H9 (cell line): ENCODE measurements around the gene FOXC2. TPM values are rescaled to one million over a fixed set of nuclear protein-coding genes. Genes with fewer than 3 reads are reported as not detected.

Source experiments
- DNase-seq: peaks from one replicate; pipeline ENCODE4 v3.0.0-alpha.2; 2017
- H2AFZ ChIP-seq: one replicate; pipeline ENCODE4 v1.6.1; 2013; ENCODE audit warnings: mild to moderate bottlenecking, low read length, control low read depth, moderate library complexity
- H2AK5ac ChIP-seq: 2 replicates; pipeline ENCODE4 v1.6.1; 2013; ENCODE audit warnings: low read length, control low read depth, mixed read lengths; ENCODE audit not compliant: insufficient read length
- H2BK120ac ChIP-seq: one replicate; pipeline ENCODE4 v1.6.1; 2013; ENCODE audit warnings: low read depth, mild to moderate bottlenecking, low read length, control low read depth, inconsistent platforms; ENCODE audit not compliant: poor library complexity, severe bottlenecking
- H2BK12ac ChIP-seq: 2 replicates; pipeline ENCODE4 v1.6.1; 2013; ENCODE audit warnings: low read length, control low read depth, mixed read lengths, low read depth; ENCODE audit not compliant: insufficient read length
- H2BK15ac ChIP-seq: 2 replicates; pipeline ENCODE4 v1.6.1; 2013; ENCODE audit warnings: low read depth, low read length, control low read depth
- H2BK20ac ChIP-seq: one replicate; pipeline ENCODE4 v1.6.1; 2013; ENCODE audit warnings: low read depth, mild to moderate bottlenecking, low read length, control low read depth, inconsistent platforms; ENCODE audit not compliant: poor library complexity, severe bottlenecking
- H2BK5ac ChIP-seq: 2 replicates; pipeline ENCODE4 v1.6.1; 2013; ENCODE audit warnings: low read length, control low read depth, mixed read lengths; ENCODE audit not compliant: insufficient read length
- H3K14ac ChIP-seq: 2 replicates; pipeline ENCODE4 v1.6.1; 2013; ENCODE audit warnings: low read length, control low read depth; ENCODE audit not compliant: insufficient read depth
- H3K18ac ChIP-seq: 2 replicates; pipeline ENCODE4 v1.6.1; 2013; ENCODE audit warnings: low read depth, mild to moderate bottlenecking, mixed read lengths, low read length, control low read depth; ENCODE audit not compliant: insufficient read length
- H3K23ac ChIP-seq: 2 replicates; pipeline ENCODE4 v1.6.1; 2013; ENCODE audit warnings: low read length, control low read depth, mixed read lengths, low read depth; ENCODE audit not compliant: insufficient read length
- H3K23me2 ChIP-seq: 2 replicates; pipeline ENCODE4 v1.6.1; 2013; ENCODE audit warnings: low read depth, mild to moderate bottlenecking, mixed read lengths, low read length, control low read depth; ENCODE audit not compliant: insufficient read length, poor library complexity, severe bottlenecking
- H3K27ac ChIP-seq: 2 replicates; pipeline ENCODE4 v1.5.1; 2013; ENCODE audit warnings: low read length, control low read depth, mixed read lengths, low read depth; ENCODE audit not compliant: insufficient read length
- H3K27me3 ChIP-seq: 2 replicates; pipeline ENCODE4 v1.6.1; 2013; ENCODE audit warnings: low read length, control low read depth, inconsistent platforms; ENCODE audit not compliant: insufficient read depth
- H3K4ac ChIP-seq: 2 replicates; pipeline ENCODE4 v1.6.1; 2013; ENCODE audit warnings: low read depth, mild to moderate bottlenecking, control low read depth, inconsistent platforms, low read length, moderate library complexity
- H3K4me1 ChIP-seq: 2 replicates; pipeline ENCODE4 v1.6.1; 2013; ENCODE audit warnings: low read length, control low read depth, inconsistent platforms; ENCODE audit not compliant: insufficient read depth
- H3K4me2 ChIP-seq: 2 replicates; pipeline ENCODE4 v1.6.1; 2013; ENCODE audit warnings: low read length, control low read depth, mixed read lengths; ENCODE audit not compliant: insufficient read length, insufficient read depth
- H3K56ac ChIP-seq: 2 replicates; pipeline ENCODE4 v1.6.1; 2013; ENCODE audit warnings: low read depth, mild to moderate bottlenecking, mixed read lengths, low read length, control low read depth; ENCODE audit not compliant: insufficient read length
- H3K79me1 ChIP-seq: 2 replicates; pipeline ENCODE4 v1.6.1; 2013; ENCODE audit warnings: low read depth, mild to moderate bottlenecking, moderate library complexity, low read length, control low read depth, inconsistent platforms; ENCODE audit not compliant: insufficient read depth, poor library complexity, severe bottlenecking
- H3K79me2 ChIP-seq: 2 replicates; pipeline ENCODE4 v1.6.1; 2013; ENCODE audit warnings: low read length, control low read depth, inconsistent platforms; ENCODE audit not compliant: insufficient read depth
- H3K9ac ChIP-seq: 2 replicates; pipeline ENCODE4 v1.6.1; 2013; ENCODE audit warnings: low read length, control low read depth, mixed read lengths; ENCODE audit not compliant: insufficient read length; ENCODE audit errors: extremely low read depth
- H3K9me3 ChIP-seq: one replicate; pipeline ENCODE4 v1.6.1; 2013; ENCODE audit warnings: low read depth, low read length, inconsistent platforms; ENCODE audit not compliant: control insufficient read depth
- H3T11ph ChIP-seq: one replicate; pipeline ENCODE4 v1.6.1; 2013; ENCODE audit warnings: mild to moderate bottlenecking, low read length, control low read depth, inconsistent platforms
- H4K20me1 ChIP-seq: one replicate; pipeline ENCODE4 v1.6.1; 2013; ENCODE audit not compliant: control insufficient read depth, insufficient read length, insufficient read depth
- H4K5ac ChIP-seq: 2 replicates; pipeline ENCODE4 v1.6.1; 2013; ENCODE audit warnings: low read depth, mild to moderate bottlenecking, mixed read lengths, low read length, control low read depth; ENCODE audit not compliant: insufficient read length
- H4K8ac ChIP-seq: replicated peaks from 2 replicates; pipeline ENCODE4 v1.6.1; 2013; ENCODE audit warnings: low read length, control low read depth, mixed read lengths, low read depth; ENCODE audit not compliant: insufficient read length
- H4K91ac ChIP-seq: 2 replicates; pipeline ENCODE4 v1.6.1; 2013; ENCODE audit warnings: low read depth, mild to moderate bottlenecking, moderate library complexity, mixed read lengths, low read length, control low read depth; ENCODE audit not compliant: insufficient read length
- H3K27ac Mint-ChIP-seq, 3 experiments: 2 replicates in 2 of 3; 3 replicates in 1 of 3; pipeline ENCODE4 v1.8.0; 2020 to 2021; ENCODE audit warnings: mixed read lengths in 3 of 3, mild to moderate bottlenecking in 1 of 3, moderate library complexity in 1 of 3
- H3K27me3 Mint-ChIP-seq: 2 replicates; pipeline ENCODE4 v1.8.0; 2021; ENCODE audit warnings: low read depth, mild to moderate bottlenecking, moderate library complexity, mixed read lengths
- H3K36me3 Mint-ChIP-seq, 3 experiments: 2 replicates in 2 of 3; 3 replicates in 1 of 3; pipeline ENCODE4 v1.8.0; 2020 to 2021; ENCODE audit warnings: low read depth in 3 of 3, mixed read lengths in 3 of 3; ENCODE audit not compliant: insufficient read depth in 1 of 3
- H3K4me1 Mint-ChIP-seq, 2 experiments: 2 replicates each; pipeline ENCODE4 v1.8.0; 2020; ENCODE audit warnings: mixed read lengths in 2 of 2
- H3K4me3 Mint-ChIP-seq, 2 experiments: 2 replicates in 1 of 2; 3 replicates in 1 of 2; pipeline ENCODE4 v1.8.0; 2020 to 2021; ENCODE audit warnings: mild to moderate bottlenecking in 2 of 2, mixed read lengths in 2 of 2, moderate library complexity in 1 of 2
- H3K9me3 Mint-ChIP-seq, 2 experiments: 2 replicates in 1 of 2; 3 replicates in 1 of 2; pipeline ENCODE4 v1.8.0; 2020; ENCODE audit warnings: mild to moderate bottlenecking in 2 of 2, mixed read lengths in 2 of 2, moderate library complexity in 1 of 2
- CTCF ChIP-seq: fragments of 200-600 bp; sonication (generic); conservative IDR thresholded peaks from 3 replicates; pipeline ENCODE4 v1.8.0; 2021; ENCODE audit warnings: antibody characterized with exemption, mild to moderate bottlenecking
- WGBS: extraction: QIAGEN DNeasy Blood & Tissue Kit; methylation state at CpG from one replicate; pipeline ENCODE4 v1.1.7; 2013; ENCODE audit warnings: missing lambda C conversion rate, low lambda C conversion rate, mixed read lengths; ENCODE audit not compliant: insufficient read length; ENCODE audit errors: extremely low coverage; 5-methylcytosine and 5-hydroxymethylcytosine counted together
- total RNA-seq: library from RNA; stranded (reverse); gene quantifications from 2 replicates; pipeline ENCODE4 v1.2.1, GENCODE V29; 2021

The FOXC2 gene
- total RNA-seq, 1 experiment from 2014 or later, result not detected

DNA sequence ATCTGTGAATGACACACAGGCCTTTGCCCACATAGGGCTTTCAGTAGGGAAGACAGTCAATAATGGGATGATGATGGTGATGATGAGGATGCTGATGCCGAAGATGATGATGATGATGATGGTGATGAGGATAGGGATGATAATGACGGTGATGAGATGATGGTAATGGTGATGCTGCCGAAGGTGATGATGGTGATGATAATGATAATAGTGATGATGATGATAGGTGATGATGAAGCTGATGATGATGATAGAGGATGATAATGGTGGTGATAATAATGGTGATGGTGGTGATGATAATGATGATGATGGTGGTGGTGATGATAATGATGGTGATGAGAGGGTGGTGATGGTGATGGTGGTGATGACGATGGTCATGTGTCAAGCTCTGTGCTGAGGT lies 24.6 kb downstream of the FOXC2 start:
- Histone ChIP-seq H3K27me3 (no peaks in the 10 kb centered on the region), H3K4ac (no peak overlapping the region), H2AFZ (no peak overlapping the region), H3K4me2 (no peak overlapping the region), H2BK20ac (no peak overlapping the region), H3K79me2 (no peaks in the 10 kb centered on the region), H3K56ac (no peak overlapping the region), H3K4me1 (no peaks in the 10 kb centered on the region), H3K23me2 (no peaks in the 10 kb centered on the region), H4K5ac (no peak overlapping the region), H4K8ac (no peak overlapping the region), H3K14ac (no peak overlapping the region), H3K79me1 (no peaks in the 10 kb centered on the region), H2BK12ac (no peak overlapping the region), H3K9ac (no peak overlapping the region), H3T11ph (no peak overlapping the region), H2AK5ac (no peak overlapping the region), H4K20me1 (no peaks in the 10 kb centered on the region), H3K18ac (no peak overlapping the region), H3K27ac (no peak overlapping the region), H3K9me3 (no peaks in the 10 kb centered on the region), H2BK5ac (no peak overlapping the region), H4K91ac (no peak overlapping the region), H2BK120ac (no peak overlapping the region), H3K23ac (no peak overlapping the region), H2BK15ac (no peak overlapping the region)
- DNase-seq, result no peak
- Mint-ChIP-seq H3K4me3 (no peak overlapping the region; a peak in 1 of 5 replicates), H3K9me3 (no peaks in the 10 kb centered on the region), H3K27me3 (peaks cover 54% of the 10 kb centered on the region), H3K4me1 (peaks cover 0 to 10% of the 10 kb centered on the region in 2 experiments; a peak in 2 of 4 replicates), H3K36me3 (no peaks in the 10 kb centered on the region), H3K27ac (no peak overlapping the region)
- no peak for TF ChIP-seq CTCF
- WGBS, result 100% methylated on average over 3 of the region's 4 CpGs
